Body of pancreas (tissue), 4 donors: ENCODE results near the gene SUPT7L.

Source experiments
- CTCF ChIP-seq, 7 experiments: fragments of 450-650 bp in 4 of 7; fragments of 200-600 bp in 3 of 7; sonication (generic) in 3 of 7; IDR thresholded peaks; one replicate each; pipeline ENCODE4 v1.5.1; 2016 to 2019; ENCODE audit warnings: antibody characterized with exemption in 7 of 7
- POLR2A ChIP-seq, 3 donors: fragments of 450-650 bp; IDR thresholded peaks; one replicate each; pipeline ENCODE4 v1.6.1; 2016; ENCODE audit warnings: antibody characterized with exemption in 3 of 3, mild to moderate bottlenecking in 2 of 3

GRCh38 chr2:27606611-27607010 is 56.8 kb downstream of the SUPT7L start:
- TF ChIP-seq CTCF (IDR thresholded peaks at IDR 0.05): no peak
- no peak for TF ChIP-seq POLR2A (IDR thresholded peaks at IDR 0.05)
